ENCODE data around the gene LMCD1.

Gene LMCD1

GRCh38 chr3:8542190-8543135, 40.8 kb downstream of the LMCD1 start:
- no peaks in the 10 kb centered on the region for H3K4me1 ChIP-seq
- TF ChIP-seq CTCF (IDR thresholded peaks at IDR 0.05; ENCODE audit: low read depth, low read length), result no peak
- no peak for DNase-seq
- H3K9me3 ChIP-seq, result no peaks in the 10 kb centered on the region
- no peaks in the 10 kb centered on the region for H3K27me3 ChIP-seq
- no peak overlapping the region for H3K4me3 ChIP-seq (ENCODE audit: low read depth, low read length)
- H3K36me3 ChIP-seq, result no peaks in the 10 kb centered on the region

- DNase-seq, result no peak
- no peak for TF ChIP-seq CTCF (IDR thresholded peaks at IDR 0.05; ENCODE audit: low read depth, low read length)
- Histone ChIP-seq H3K9me3 (no peaks in the 10 kb centered on the region), H3K4me1 (no peaks in the 10 kb centered on the region), H3K27me3 (no peaks in the 10 kb centered on the region), H3K4me3 (ENCODE audit: low read depth, low read length) (no peak overlapping the region), H3K36me3 (no peaks in the 10 kb centered on the region)
These were observed 45.0 kb downstream of the LMCD1 start for GRCh38 chr3:8546609-8547008.

GRCh38 chr3:8548502-8549275, 47.1 kb downstream of the LMCD1 start:
- H3K9me3 ChIP-seq, result no peaks in the 10 kb centered on the region
- H3K27me3 ChIP-seq, result no peaks in the 10 kb centered on the region
- no peak overlapping the region for H3K4me3 ChIP-seq (ENCODE audit: low read depth, low read length)
- H3K4me1 ChIP-seq, result no peaks in the 10 kb centered on the region
- no peak for TF ChIP-seq CTCF (IDR thresholded peaks at IDR 0.05; ENCODE audit: low read depth, low read length)
- H3K36me3 ChIP-seq, result no peaks in the 10 kb centered on the region
- no peak for DNase-seq

GRCh38 chr3:8549354-8549753, 47.7 kb downstream of the LMCD1 start:
- H3K36me3 ChIP-seq, result no peaks in the 10 kb centered on the region

GRCh38 chr3:8550611-8551010, 49.0 kb downstream of the LMCD1 start:
- DNase-seq, result no peak
- Histone ChIP-seq H3K4me3 (ENCODE audit: low read depth, low read length) (no peak overlapping the region), H3K36me3 (no peaks in the 10 kb centered on the region), H3K4me1 (no peaks in the 10 kb centered on the region; the same call in 1 of the 2 replicates), H3K27me3 (no peaks in the 10 kb centered on the region), H3K9me3 (no peaks in the 10 kb centered on the region)
- TF ChIP-seq CTCF (IDR thresholded peaks at IDR 0.05; ENCODE audit: low read depth, low read length), result no peak

More at GRCh38 chr3:8549354-8549753, 47.7 kb downstream of the LMCD1 start:
- DNase-seq, result no peak
- no peak for TF ChIP-seq CTCF (IDR thresholded peaks at IDR 0.05; ENCODE audit: low read depth, low read length)
- Histone ChIP-seq H3K9me3 (no peaks in the 10 kb centered on the region), H3K4me3 (ENCODE audit: low read depth, low read length) (no peak overlapping the region), H3K4me1 (no peaks in the 10 kb centered on the region), H3K27me3 (no peaks in the 10 kb centered on the region)
